B cell (primary cell): ENCODE measurements around the gene DHRS1.

Experiments
- EZH2 ChIP-seq: IDR thresholded peaks from 2 replicates; pipeline ENCODE4 v1.6.1; 2012; ENCODE audit warnings: borderline replicate concordance, low read depth, mild to moderate bottlenecking, moderate library complexity, low read length; ENCODE audit not compliant: insufficient read depth, poor library complexity, severe bottlenecking
- TF ChIP-seq, protein P1 (sequence below): fragments of 200-600 bp; IDR thresholded peaks from one replicate; pipeline ENCODE4 v1.8.0; 2022; ENCODE audit warnings: antibody characterized with exemption, mild to moderate bottlenecking

- TF ChIP-seq EZH2 = no peak
- TF ChIP-seq, protein P1, sequence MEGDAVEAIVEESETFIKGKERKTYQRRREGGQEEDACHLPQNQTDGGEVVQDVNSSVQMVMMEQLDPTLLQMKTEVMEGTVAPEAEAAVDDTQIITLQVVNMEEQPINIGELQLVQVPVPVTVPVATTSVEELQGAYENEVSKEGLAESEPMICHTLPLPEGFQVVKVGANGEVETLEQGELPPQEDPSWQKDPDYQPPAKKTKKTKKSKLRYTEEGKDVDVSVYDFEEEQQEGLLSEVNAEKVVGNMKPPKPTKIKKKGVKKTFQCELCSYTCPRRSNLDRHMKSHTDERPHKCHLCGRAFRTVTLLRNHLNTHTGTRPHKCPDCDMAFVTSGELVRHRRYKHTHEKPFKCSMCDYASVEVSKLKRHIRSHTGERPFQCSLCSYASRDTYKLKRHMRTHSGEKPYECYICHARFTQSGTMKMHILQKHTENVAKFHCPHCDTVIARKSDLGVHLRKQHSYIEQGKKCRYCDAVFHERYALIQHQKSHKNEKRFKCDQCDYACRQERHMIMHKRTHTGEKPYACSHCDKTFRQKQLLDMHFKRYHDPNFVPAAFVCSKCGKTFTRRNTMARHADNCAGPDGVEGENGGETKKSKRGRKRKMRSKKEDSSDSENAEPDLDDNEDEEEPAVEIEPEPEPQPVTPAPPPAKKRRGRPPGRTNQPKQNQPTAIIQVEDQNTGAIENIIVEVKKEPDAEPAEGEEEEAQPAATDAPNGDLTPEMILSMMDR = no peak
Observed at GRCh38 chr14:24274101-24274543, 25.5 kb downstream of the DHRS1 start.
